Kidney (tissue), 14 donors: Measurements from ENCODE around the gene RUFY4. TPM values are rescaled to one million over a fixed set of nuclear protein-coding genes. Genes with fewer than 3 reads are reported as not detected.

Source experiments
- DNase-seq, 5 donors: peaks; one replicate each; pipeline ENCODE4 v3.0.0-alpha.2; 2013 to 2020
- FAIRE-seq: peaks from 2 replicates; lab custom pipeline; 2012; peaks lifted over from hg19 to GRCh38; lab: Jason Lieb, UNC
- H3K27ac ChIP-seq, 2 donors: one replicate each; pipeline ENCODE4 v1.7.0; 2013; ENCODE audit warnings: low read depth in 2 of 2, low read length in 2 of 2, inconsistent platforms in 1 of 2
- H3K27me3 ChIP-seq: one replicate; pipeline ENCODE4 v1.7.1; 2013; ENCODE audit warnings: low read length, inconsistent platforms; ENCODE audit not compliant: control insufficient read depth, insufficient read depth
- H3K36me3 ChIP-seq, 3 donors: one replicate each; pipeline versions ENCODE4 v1.7.0 to v1.7.1; 2013; ENCODE audit warnings: low read length in 3 of 3, control low read depth in 1 of 3, inconsistent platforms in 1 of 3; ENCODE audit not compliant: insufficient read depth in 3 of 3, control insufficient read depth in 2 of 3
- H3K4me1 ChIP-seq, 3 donors: one replicate each; pipeline versions ENCODE4 v1.7.0 to v1.7.1; 2013; ENCODE audit warnings: low read length in 3 of 3, inconsistent platforms in 1 of 3, low read depth in 1 of 3; ENCODE audit not compliant: control insufficient read depth in 2 of 3, insufficient read depth in 2 of 3
- H3K4me3 ChIP-seq, 3 donors: one replicate each; pipeline versions ENCODE4 v1.7.0 to v1.8.1; 2013; ENCODE audit warnings: low read length in 3 of 3, control low read depth in 1 of 3, inconsistent platforms in 1 of 3
- H3K9ac ChIP-seq, 3 donors: one replicate each; pipeline versions ENCODE4 v1.7.0 to v1.7.1; 2013; ENCODE audit warnings: low read length in 3 of 3, control low read depth in 1 of 3, inconsistent platforms in 1 of 3
- H3K9me3 ChIP-seq, 3 donors: one replicate each; pipeline versions ENCODE4 v1.7.0 to v1.7.1; 2013; ENCODE audit warnings: low read length in 3 of 3, control low read depth in 1 of 3, inconsistent platforms in 1 of 3; ENCODE audit not compliant: control insufficient read depth in 2 of 3, insufficient read depth in 1 of 3
- intact Hi-C: fragments of 100-400 bp; cut with DNase I; formaldehyde crosslinking; loops from one replicate; pipeline ENCODE4 v1.11.1; 2022
- polyA plus RNA-seq: library from polyadenylated mRNA; stranded (reverse); fragments of 350-450 nt; fragmentation: Illumina TruSeq; extraction: RNeasy Lipid Tissue Mini Kit (QIAGEN cat#74804); gene quantifications from one replicate; pipeline ENCODE4 v1.2.3, GENCODE V29; 2014; ENCODE audit warnings: low read depth, low replicate concordance; ENCODE audit not compliant: insufficient read depth
- total RNA-seq: library from RNA; stranded (reverse); fragmentation: NEBNext Ultra II Directional; extraction: Animal tissue kit (Norgen Biotek cat#: 25700); gene quantifications from one replicate; pipeline ENCODE4 v1.2.1, GENCODE V29; 2021
- TF ChIP-seq, protein P1 (sequence below): IDR thresholded peaks from 3 replicates; pipeline ENCODE4 v1.5.1; 2012; ENCODE audit warnings: mild to moderate bottlenecking, moderate library complexity, borderline replicate concordance; ENCODE audit not compliant: insufficient read depth; ENCODE audit errors: extremely low read depth
- donor health status: control.
- donor health status: control.
- donor health status: control.
- donor health status: control.
- donor health status: control.
- donor health status: DM: yes; HTN: yes; CAD: no.
- donor health status: Normal renal cell carcinoma (clear cell type).

The RUFY4 gene
- total and polyA plus RNA-seq, 2 donors from 2014 or later: 0.69 TPM; not detected in 1

DNA sequence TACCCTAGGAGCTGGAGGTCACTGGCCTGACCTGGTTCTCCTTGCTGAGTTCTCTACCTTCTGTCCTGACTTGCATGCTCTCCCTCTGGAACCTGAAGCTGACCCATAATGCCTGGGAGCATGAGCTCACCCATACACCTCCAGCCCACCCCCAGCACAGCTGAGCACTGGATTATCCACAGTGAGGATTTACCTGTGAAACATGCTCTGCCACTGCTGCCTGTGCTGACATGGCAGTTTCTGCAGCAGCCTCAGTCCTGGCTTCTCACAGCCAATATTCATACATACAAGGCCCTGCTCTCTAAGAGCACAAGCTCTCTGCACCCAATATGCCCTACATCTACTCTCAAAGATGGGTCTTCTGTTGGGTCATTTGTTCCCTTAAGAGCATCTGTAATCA, 61.8 kb downstream of the RUFY4 start:
- DNase-seq: no peak
- no peaks in the 10 kb centered on the region for H3K4me1 ChIP-seq
- TF ChIP-seq, protein P1, sequence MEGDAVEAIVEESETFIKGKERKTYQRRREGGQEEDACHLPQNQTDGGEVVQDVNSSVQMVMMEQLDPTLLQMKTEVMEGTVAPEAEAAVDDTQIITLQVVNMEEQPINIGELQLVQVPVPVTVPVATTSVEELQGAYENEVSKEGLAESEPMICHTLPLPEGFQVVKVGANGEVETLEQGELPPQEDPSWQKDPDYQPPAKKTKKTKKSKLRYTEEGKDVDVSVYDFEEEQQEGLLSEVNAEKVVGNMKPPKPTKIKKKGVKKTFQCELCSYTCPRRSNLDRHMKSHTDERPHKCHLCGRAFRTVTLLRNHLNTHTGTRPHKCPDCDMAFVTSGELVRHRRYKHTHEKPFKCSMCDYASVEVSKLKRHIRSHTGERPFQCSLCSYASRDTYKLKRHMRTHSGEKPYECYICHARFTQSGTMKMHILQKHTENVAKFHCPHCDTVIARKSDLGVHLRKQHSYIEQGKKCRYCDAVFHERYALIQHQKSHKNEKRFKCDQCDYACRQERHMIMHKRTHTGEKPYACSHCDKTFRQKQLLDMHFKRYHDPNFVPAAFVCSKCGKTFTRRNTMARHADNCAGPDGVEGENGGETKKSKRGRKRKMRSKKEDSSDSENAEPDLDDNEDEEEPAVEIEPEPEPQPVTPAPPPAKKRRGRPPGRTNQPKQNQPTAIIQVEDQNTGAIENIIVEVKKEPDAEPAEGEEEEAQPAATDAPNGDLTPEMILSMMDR: no peak
- no peaks in the 10 kb centered on the region for H3K36me3 ChIP-seq
- H3K9ac ChIP-seq: no peak overlapping the region
- no peak overlapping the region for H3K27ac ChIP-seq
- no peak overlapping the region for H3K4me3 ChIP-seq
- no peak for FAIRE-seq
- H3K9me3 ChIP-seq: no peaks in the 10 kb centered on the region
- H3K27me3 ChIP-seq: no peaks in the 10 kb centered on the region
- intact Hi-C loops: no loop called here

DNA sequence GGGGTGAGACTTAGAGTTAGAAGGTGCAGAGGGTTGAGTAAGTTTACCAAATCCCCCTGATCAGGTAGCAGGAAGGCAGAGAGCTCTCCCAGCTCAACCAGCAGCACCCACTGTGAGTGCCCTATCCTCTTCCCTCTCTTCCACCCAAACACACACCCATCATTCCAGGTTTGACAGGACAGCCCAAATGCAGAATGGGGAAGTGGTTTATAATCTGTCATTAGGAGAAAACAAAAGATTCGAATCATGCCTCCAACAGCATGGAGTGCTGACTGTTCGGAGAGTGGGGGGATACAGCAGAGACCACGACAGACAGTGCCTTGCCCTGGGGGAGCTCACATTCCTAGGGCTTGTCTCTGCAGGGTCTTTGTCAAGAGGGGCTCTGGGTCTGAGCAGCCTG, 68.5 kb downstream of the RUFY4 start:
- H3K9me3 ChIP-seq: no peaks in the 10 kb centered on the region
- no peaks in the 10 kb centered on the region for H3K4me1 ChIP-seq
- intact Hi-C loops: no loop called here
- no peaks in the 10 kb centered on the region for H3K36me3 ChIP-seq
- H3K27me3 ChIP-seq: no peaks in the 10 kb centered on the region
- FAIRE-seq (no peak), DNase-seq (no peak)
- TF ChIP-seq, protein P1: no peak
- H3K9ac ChIP-seq: no peak overlapping the region
- no peak overlapping the region for H3K4me3 ChIP-seq
- H3K27ac ChIP-seq: no peak overlapping the region

DNA sequence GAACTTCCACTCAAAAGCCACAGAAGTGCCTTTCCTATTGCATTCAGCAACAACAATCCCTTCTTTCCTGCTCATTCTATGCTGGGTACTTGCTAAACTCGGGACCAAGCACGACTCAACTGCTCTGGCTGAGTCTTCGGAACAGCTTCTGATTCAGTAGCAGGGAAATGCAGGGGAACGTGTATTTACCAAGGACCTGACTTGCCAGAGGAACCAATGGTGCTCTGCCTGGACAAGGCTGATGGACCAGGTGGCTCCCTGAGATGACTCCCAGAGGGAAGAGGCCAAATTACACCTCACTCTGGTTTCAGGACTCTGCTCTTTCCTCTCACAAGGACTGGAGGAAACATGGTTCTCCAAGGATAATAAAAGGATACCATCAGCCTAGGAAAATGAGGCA, 69.0 kb downstream of the RUFY4 start:
- TF ChIP-seq, protein P1: no peak
- H3K27ac ChIP-seq: no peak overlapping the region
- FAIRE-seq: no peak
- H3K36me3 ChIP-seq: no peaks in the 10 kb centered on the region
- DNase-seq: no peak
- no peaks in the 10 kb centered on the region for H3K4me1 ChIP-seq
- H3K27me3 ChIP-seq: no peaks in the 10 kb centered on the region
- H3K9ac ChIP-seq: no peak overlapping the region
- no peak overlapping the region for H3K4me3 ChIP-seq
- intact Hi-C loops: no loop called here
- no peaks in the 10 kb centered on the region for H3K9me3 ChIP-seq

Other genes with a start within 250 kb of the RUFY4 start
- gene TNS1, start 66.3 kb upstream of the RUFY4 start, total RNA-seq: 471 TPM
- gene TNS1, start 66.3 kb upstream of the RUFY4 start, polyA plus RNA-seq: 44.8 TPM
- gene CXCR2, start 56.8 kb downstream of the RUFY4 start, total RNA-seq: 0.44 TPM
- gene CXCR2, start 56.8 kb downstream of the RUFY4 start, polyA plus RNA-seq: not detected
- 0.09 TPM for gene CXCR1, start 97.7 kb downstream of the RUFY4 start, total RNA-seq
- not detected for gene CXCR1, start 97.7 kb downstream of the RUFY4 start, polyA plus RNA-seq
- 252 TPM for gene ARPC2, start 147.9 kb downstream of the RUFY4 start, total RNA-seq
- 195 TPM for gene ARPC2, start 147.9 kb downstream of the RUFY4 start, polyA plus RNA-seq
- gene GPBAR1, start 191.8 kb downstream of the RUFY4 start, total RNA-seq: 3.2 TPM
- 6.0 TPM for gene GPBAR1, start 191.8 kb downstream of the RUFY4 start, polyA plus RNA-seq
- gene AAMP, start 200.9 kb downstream of the RUFY4 start, total RNA-seq: 70.1 TPM
- 108 TPM for gene AAMP, start 200.9 kb downstream of the RUFY4 start, polyA plus RNA-seq
- 90.6 TPM for gene PNKD, start 201.3 kb downstream of the RUFY4 start, total RNA-seq
- 244 TPM for gene PNKD, start 201.3 kb downstream of the RUFY4 start, polyA plus RNA-seq
- 217 TPM for gene TMBIM1, start 223.2 kb downstream of the RUFY4 start, total RNA-seq
- 130 TPM for gene TMBIM1, start 223.2 kb downstream of the RUFY4 start, polyA plus RNA-seq